SHP77 treated with DMSO at 0.1 percent for 48 hours (cell line): ENCODE data around the gene NRIP1.

Experiments
- DNase-seq: peaks from one replicate; lab custom pipeline; 2025; lab: John Stamatoyannopoulos, UW

Gene NRIP1

GRCh38 chr21:15064576-15065391 is at the start of gene NRIP1:
Gene NRIP1, minus strand, starts transcription at chr21:15065000. Its CDS starts 96,808 bp downstream, at chr21:14968192.
- DNase-seq = no peak

- no peak for DNase-seq
Observed at GRCh38 chr21:15112858-15113257, 48.1 kb upstream of the NRIP1 start.

- no peak for DNase-seq
Observed at GRCh38 chr21:15108801-15109200, 44.0 kb upstream of the NRIP1 start.

- DNase-seq = no peak
Observed at GRCh38 chr21:15104470-15104869, 39.7 kb upstream of the NRIP1 start.

GRCh38 chr21:15098908-15099307 is 34.1 kb upstream of the NRIP1 start:
- no peak for DNase-seq

- no peak for DNase-seq
Observed at GRCh38 chr21:15098181-15098580, 33.4 kb upstream of the NRIP1 start.

GRCh38 chr21:15097580-15097979 is 32.8 kb upstream of the NRIP1 start:
- DNase-seq = no peak

- no peak for DNase-seq
Observed at GRCh38 chr21:15096146-15096545, 31.3 kb upstream of the NRIP1 start.

GRCh38 chr21:15095326-15095725 is 30.5 kb upstream of the NRIP1 start:
- DNase-seq = no peak

- DNase-seq = no peak
Observed at GRCh38 chr21:15094706-15095105, 29.9 kb upstream of the NRIP1 start.

- DNase-seq = no peak
Observed at GRCh38 chr21:15093216-15093615, 28.4 kb upstream of the NRIP1 start.

GRCh38 chr21:15092745-15093144 is 27.9 kb upstream of the NRIP1 start:
- no peak for DNase-seq

GRCh38 chr21:15090390-15090789 is 25.6 kb upstream of the NRIP1 start:
- DNase-seq = no peak

- DNase-seq = no peak
Observed at GRCh38 chr21:15088488-15088887, 23.7 kb upstream of the NRIP1 start.

GRCh38 chr21:15084668-15085067 is 19.9 kb upstream of the NRIP1 start:
- DNase-seq = no peak

GRCh38 chr21:15080526-15080925 is 15.7 kb upstream of the NRIP1 start:
- no peak for DNase-seq

- DNase-seq = no peak
Observed at GRCh38 chr21:15079269-15079668, 14.5 kb upstream of the NRIP1 start.

GRCh38 chr21:15078180-15078579 is 13.4 kb upstream of the NRIP1 start:
- DNase-seq = no peak

GRCh38 chr21:15077529-15078145 is 12.8 kb upstream of the NRIP1 start:
- no peak for DNase-seq

GRCh38 chr21:15076730-15077129 is 11.9 kb upstream of the NRIP1 start:
- DNase-seq = no peak

- DNase-seq = no peak
Observed at GRCh38 chr21:15071009-15071408, 6.2 kb upstream of the NRIP1 start.

- no peak for DNase-seq
Observed at GRCh38 chr21:15066123-15066575, 1.3 kb upstream of the NRIP1 start.

- no peak for DNase-seq
Observed at GRCh38 chr21:15065392-15066122, 757 bp upstream of the NRIP1 start.
